Measurements from ENCODE around the gene CHPF2.

DNA sequence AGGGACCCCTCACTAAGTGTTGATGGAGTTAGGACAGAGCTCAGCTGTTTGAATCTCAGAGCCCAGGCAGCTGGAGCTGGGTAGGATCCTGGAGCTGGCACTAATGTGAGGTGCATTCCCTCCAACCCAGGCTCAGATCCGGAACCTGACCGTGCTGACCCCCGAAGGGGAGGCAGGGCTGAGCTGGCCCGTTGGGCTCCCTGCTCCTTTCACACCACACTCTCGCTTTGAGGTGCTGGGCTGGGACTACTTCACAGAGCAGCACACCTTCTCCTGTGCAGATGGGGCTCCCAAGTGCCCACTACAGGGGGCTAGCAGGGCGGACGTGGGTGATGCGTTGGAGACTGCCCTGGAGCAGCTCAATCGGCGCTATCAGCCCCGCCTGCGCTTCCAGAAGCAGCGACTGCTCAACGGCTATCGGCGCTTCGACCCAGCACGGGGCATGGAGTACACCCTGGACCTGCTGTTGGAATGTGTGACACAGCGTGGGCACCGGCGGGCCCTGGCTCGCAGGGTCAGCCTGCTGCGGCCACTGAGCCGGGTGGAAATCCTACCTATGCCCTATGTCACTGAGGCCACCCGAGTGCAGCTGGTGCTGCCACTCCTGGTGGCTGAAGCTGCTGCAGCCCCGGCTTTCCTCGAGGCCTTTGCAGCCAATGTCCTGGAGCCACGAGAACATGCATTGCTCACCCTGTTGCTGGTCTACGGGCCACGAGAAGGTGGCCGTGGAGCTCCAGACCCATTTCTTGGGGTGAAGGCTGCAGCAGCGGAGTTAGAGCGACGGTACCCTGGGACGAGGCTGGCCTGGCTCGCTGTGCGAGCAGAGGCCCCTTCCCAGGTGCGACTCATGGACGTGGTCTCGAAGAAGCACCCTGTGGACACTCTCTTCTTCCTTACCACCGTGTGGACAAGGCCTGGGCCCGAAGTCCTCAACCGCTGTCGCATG is 5.2 kb downstream of the CHPF2 start:
- TF ChIP-seq POLR2A (IDR thresholded peaks at IDR 0.05; ENCODE audit: low read length): no peak
- no peak for TF ChIP-seq GATA1 (IDR thresholded peaks at IDR 0.05; ENCODE audit: low read depth, low read length)
